ENCODE data around the gene TSPAN9.

Gene TSPAN9

DNA sequence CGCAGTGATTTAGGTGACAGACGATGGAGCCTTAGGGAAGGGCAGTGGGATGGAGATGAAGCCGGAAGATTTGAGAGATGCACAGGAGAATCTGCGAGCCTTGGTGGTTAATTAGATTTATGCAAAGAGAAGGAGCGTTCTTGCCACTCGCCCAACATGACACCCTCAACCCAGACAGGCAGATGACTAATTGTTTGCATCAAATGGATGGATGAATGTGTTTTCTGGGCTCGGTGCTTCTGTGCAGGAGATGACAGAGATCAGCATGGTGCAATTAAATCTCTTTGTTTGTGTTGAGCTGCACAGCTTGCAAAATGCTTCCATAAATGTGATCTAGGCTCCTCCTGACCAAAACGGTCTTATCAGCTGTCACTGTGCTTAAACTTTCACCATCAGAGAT, 211.5 kb downstream of the TSPAN9 start:
- FAIRE-seq, result no peak

DNA sequence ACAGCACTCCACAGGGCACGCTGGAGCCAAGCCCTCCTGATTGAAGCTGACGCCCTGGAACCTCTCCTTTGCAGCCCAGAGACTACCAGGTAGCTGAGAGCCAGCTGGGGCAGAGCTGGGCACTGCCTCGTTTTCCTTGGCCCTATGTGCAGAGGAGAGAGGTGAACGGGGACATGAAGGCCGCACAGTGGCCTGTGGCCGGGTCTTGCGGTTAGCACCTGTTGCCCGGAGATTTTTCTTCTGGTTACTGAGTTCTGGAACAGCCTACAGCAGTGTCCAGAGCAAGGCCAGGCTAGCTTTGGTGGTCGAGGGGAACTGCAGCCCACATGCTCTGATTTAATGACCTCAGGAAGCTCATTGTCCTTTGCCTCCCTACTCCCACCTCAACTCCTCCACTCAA, 212.5 kb downstream of the TSPAN9 start:
- no peak for FAIRE-seq
- no peak for DNase-seq (ENCODE audit: low spot score)

More for the DNA sequence above, 211.5 kb downstream of the TSPAN9 start:
- no peak for DNase-seq (ENCODE audit: low spot score)

DNA sequence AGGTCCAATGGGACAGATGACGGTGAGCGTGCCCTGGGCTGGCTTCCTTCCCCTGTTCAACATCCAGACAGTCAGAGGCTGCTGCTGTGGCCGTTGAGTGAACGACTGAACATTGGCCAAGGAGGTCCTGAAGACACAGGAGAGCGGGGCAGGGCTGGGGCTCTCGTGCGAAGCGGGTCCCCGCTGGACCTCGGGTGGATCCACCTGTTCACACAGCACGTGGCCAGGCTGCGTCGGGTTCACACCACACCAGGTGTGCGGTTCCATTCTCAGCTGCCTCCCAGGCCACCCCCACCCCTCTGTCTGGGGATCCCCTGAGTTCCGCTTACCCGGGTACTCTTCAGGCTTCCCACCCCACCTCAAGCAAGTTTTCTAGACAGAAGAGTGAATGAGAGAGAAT, 214.8 kb downstream of the TSPAN9 start:
- DNase-seq (ENCODE audit: low spot score), result no peak
- FAIRE-seq, result no peak

DNA sequence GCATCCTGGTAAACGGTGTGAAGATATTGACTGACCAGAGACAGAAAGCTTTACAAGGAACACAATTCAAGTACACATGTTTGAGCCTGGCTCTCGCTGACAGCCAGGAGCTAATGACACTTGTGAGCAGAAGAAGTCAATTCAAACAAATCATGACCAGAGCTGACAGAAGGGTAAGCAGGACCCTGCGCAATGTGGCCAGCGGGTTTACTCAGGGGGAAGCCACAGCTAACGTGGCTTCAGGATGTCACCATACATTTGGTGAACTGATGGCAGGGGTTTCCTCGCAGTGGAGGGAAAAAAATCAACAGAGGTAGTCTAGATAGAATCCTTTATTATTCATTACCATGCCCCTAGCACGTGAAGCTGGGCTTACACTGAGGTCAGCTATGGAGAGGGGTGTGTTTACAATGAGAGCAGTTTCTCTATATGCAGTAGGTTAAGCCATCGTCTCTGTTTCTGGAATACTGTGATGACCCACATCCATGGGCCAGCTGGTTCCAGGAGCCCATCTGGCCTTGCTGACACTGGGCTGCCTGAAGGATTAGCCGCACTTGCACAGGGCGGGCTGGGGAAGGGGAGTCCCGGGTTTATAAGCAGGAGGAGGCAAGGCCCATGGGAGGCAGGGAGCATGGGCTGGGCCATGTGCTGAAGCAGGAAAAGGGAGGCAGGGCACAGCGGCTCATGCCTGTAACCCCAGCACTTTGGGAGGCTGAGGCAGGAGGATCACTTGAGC, 215.7 kb downstream of the TSPAN9 start:
- FAIRE-seq (peak; percentile 27), DNase-seq (ENCODE audit: low spot score) (no peak)

DNA sequence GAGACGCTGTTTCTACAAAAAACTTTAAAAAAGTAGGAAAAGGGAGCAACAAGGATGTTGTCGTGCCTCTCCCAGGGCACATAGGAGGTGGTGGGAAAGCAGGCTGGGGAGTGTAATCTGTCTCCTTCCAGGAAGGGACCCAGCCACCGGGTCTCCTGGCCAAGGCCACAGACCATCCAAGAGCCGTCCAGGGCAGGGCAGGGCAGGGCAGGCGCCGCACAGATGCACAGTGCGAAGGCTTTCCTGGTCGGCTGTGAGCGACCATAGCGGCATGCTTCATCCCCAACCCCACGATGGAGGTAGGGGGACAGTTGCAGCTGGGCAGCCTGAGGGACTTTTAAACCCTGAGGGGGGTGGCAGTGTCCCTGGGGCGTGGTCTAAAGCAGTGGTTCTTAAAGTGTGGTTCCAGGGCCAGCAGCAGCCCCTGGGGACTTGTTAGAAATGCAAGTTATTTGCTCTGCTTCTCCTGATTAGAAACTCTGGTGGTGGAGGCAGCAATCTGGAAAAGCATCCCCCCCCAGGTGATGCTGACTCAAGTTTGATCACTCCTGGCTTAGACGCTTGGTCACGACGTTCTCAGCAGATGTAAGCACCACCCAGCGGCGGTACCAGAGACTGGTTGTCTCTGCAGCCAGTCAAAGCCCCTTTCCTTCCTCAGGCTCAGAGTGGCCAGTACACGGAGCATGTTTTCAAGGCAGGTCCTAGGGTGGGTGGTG, 216.4 kb downstream of the TSPAN9 start:
- DNase-seq (ENCODE audit: low spot score), result peak; percentile 53

DNA sequence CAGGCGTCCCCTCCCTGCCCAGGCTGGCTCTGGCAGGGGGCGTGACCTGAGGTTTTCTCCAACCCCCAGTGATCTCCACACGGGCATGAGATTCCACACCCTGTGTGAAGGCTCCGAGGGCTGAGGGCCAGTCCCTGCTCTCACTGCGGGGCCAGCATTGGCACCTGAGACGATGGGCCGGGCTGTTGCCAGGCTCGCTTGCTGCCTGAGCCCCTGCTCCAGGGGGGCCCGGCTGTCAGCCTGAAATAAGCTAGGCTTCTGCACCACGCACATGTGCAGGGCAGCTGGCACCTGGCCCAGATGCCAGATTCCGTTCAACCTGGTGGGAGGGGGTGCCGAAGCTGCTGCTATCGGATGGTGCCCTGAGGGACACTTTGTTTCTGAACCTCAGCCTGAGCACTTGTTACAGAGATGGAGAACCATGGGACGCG, 217.3 kb downstream of the TSPAN9 start:
- DNase-seq (ENCODE audit: low spot score), result no peak
- peak; percentile 13 for FAIRE-seq

More for the DNA sequence above, 216.4 kb downstream of the TSPAN9 start:
- peak; percentile 20 for FAIRE-seq

DNA sequence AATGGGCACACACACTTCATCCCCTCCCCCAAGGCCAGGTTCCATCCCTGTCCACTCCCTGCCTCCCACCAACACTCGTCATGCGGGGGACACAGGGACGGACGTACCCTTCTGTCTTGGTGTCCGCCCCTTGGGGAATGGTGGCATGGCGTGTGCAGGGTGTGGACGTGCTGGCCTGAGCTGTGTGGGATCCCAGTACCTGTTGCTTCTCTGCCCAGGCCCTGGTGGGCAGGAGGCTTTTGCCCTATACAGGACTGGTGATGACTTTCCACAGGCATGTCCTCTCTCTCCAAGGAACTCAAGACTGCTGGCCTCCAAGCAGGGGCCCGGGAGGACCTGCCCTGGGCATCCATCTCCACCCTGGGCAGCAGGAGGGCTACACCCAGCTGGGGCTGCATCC, 218.0 kb downstream of the TSPAN9 start:
- DNase-seq (ENCODE audit: low spot score) (no peak), FAIRE-seq (no peak)

DNA sequence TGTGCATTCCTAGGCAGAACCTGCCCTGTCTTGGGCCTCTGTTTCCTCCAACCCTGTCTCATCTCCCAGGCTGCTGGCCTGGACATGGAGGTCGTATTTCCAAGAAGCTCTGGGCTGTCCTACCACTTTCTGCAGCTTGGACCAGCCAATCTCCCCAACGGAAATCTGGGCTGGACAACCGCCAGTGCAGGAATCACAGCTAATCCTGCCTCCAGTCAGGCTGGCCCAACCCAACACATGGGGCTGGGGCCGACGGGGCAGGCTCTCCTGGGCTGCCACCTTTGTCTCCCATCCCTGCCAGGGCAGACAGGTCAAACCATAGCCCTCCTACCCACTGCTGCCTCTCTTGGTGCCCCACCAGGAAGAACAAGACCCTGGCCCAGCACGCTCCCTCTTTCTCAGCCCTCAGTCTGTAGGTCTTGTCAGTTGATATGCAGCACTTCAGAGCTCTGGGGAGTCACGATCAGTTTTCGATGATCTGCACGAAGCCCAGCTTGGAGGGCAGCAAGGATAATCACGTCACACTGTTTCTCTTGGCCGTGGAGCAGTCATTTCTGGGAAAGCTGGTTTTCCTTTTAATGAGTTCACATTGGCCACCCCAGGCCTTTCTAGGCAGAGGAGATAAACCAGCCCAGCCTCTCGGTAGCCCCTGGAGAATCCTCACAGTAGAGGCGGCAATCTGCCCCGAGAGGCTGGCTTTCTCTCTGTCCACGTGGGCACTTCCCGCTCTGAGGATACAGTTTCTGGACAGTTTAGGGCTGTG, 218.6 kb downstream of the TSPAN9 start:
- FAIRE-seq (no peak), DNase-seq (ENCODE audit: low spot score) (no peak)

DNA sequence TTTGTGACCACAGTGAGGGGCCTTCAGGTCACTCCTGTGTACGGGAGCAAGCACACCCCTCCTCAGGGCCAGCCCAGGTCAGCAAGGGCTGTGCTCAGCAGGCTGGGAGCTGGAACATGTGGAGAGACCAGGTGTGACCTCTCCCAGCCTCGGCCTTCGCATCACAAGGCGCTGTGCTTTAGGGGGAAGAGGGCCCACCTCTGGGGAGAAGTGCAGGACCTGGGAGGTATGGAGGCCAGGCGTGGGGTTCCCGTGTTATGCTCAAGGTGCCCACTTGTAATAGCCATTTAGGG, 219.2 kb downstream of the TSPAN9 start:
- DNase-seq (ENCODE audit: low spot score) (no peak), FAIRE-seq (no peak)

DNA sequence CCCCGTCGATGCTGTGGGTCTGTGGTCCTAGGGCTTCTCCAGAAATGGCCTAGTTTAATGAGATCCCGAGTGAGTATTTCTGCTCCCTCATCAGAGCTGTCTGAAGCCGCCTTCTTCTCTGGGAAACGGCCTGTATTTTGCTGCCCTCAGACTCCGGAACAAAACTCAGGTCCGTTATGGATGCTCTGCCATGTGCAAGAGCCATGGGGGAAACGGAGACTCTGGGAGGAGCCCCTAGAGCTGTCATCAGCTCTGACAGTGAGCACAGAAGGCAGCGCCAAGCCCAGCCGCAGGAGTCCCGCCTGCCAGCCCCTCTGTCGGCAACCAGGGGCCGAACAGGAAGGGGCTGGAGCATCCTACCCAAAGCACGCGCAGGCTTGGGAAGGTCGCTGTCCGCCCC, 221.4 kb downstream of the TSPAN9 start:
- DNase-seq (ENCODE audit: low spot score) (no peak), FAIRE-seq (no peak)

DNA sequence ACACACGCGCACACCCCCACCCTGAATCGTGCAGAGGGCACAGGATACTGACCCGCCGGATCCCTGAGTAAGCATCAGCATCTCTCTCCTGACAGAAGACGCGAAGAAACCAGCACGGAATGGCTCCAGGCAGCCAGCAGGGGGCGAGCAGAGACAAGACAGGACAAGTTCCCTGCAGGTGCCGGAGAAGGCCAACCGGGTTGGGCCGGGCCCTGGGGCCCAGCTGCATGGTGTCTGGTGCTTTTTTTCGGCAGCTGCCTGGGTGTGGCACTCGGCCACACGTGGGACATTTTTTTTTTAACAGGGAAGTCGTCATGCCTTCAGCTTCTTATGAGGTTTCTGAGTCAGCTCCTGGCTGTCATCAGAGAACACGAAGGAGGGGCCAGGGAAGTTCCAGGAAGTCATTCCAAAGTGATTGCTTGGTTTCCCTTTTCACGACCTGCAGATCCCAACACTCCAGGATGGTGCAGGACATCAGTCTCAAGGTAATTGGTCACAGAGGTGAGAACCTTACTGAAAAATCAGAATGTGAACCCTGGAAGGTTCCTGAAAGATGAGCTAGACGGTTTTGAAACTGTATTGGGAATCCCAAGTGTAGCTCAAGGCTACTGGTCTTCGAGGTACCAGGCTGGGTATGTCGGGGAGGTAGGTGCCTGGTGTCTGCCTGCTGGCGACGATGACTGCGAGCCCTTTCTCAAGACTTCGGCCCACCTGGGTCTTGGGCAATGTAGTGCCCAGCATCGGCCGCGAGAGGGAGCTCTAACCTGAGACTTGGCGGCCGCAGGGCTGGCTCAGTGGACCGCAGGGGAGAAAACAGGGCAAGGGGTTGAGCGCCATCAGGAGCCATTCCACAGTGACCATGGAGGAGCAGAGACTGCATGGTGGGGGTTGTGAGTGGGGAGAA, 223.0 kb downstream of the TSPAN9 start:
- peak; percentile 98 for FAIRE-seq
- peak; percentile 96 for DNase-seq (ENCODE audit: low spot score)

DNA sequence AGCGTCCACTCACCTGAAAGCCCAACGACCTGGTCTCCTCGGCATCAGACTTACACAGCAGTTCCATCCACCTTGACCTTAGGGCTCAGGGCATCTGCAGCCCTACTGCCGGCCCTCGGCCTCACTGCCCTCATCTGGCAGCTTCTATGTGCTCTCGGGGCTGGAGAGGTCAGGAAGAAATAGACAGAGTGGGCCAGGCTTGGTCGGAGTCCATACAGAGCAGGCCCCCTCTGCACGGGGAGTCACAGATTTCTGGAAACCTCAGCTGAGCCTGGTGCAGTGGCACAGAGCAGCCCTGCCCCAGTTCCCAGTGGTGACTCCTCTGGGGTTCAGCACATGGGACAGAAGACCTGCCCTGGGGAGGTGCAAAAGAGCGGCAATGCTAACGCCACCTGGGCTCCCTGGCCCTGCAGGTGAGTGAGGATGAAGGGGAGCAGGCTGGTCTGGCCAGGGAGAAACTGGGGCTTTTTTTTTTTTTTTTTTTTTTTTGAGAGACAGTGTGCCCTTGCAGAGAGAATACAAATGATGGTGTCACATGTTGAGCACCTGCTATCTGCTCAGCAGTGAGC, 223.7 kb downstream of the TSPAN9 start:
- FAIRE-seq (peak; percentile 70), DNase-seq (ENCODE audit: low spot score) (no peak)

DNA sequence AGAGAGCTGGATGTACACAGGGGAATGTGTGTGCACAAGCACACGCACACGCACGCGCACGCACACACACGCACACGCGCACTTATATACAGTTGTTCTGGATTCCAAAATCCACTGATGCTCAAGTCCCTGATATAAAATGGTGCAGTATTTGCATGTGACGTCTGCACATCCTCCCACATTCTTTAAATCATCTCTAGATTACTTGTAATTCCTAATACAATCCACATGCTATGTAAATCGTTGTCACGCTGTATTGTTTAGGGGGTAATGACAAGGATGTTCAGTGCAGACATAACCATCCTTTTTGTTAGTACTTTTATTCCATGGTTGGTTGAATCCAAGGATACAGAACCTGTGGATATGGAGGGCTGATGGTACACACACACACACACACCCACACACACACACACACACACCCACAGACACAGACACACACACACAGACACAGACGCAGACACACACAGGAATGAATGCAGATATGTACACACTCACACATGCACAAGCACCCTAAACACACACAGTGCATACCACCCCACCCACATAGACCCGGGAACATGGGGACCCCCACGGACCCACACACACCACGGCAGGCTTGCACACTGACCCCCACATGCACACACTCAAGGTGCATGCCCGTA, 225.3 kb downstream of the TSPAN9 start:
- DNase-seq (ENCODE audit: low spot score) (no peak), FAIRE-seq (no peak)

DNA sequence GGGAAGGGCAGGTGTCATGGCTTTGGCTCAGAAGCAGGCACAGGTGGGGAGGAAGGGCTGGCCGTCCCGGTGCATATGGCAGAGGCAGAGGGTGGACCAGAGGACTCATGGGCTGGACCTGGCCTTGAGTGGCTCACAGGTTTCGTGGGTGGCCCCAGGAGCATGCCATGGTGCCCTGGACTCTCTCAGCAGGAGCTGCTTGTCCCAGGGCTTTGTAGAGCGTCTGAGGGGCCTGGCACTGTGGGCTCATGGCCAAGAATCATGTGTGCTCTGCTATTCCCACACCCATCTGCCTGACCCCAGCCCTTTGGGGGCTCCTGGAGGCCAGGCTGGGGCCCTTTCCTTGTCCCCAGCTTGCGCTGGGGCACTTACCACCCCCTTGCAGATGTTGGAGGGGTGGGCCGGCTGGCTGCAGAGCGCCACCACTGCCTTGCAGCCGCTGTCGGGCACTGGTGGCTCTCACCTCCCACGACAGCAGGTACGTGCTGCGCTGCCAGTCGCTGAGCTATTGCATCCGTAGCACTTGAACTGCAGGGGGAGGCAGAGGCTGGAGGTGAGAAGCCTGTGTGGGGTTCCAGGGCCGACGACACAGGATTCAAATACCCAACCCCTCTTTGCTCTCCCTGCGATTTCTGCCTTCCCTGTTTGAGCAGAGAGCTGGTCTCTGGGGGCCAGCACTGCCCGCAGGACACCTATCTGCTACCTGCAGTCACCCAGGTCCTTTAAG, 226.4 kb downstream of the TSPAN9 start:
- DNase-seq (ENCODE audit: low spot score), result no peak
- FAIRE-seq, result no peak

DNA sequence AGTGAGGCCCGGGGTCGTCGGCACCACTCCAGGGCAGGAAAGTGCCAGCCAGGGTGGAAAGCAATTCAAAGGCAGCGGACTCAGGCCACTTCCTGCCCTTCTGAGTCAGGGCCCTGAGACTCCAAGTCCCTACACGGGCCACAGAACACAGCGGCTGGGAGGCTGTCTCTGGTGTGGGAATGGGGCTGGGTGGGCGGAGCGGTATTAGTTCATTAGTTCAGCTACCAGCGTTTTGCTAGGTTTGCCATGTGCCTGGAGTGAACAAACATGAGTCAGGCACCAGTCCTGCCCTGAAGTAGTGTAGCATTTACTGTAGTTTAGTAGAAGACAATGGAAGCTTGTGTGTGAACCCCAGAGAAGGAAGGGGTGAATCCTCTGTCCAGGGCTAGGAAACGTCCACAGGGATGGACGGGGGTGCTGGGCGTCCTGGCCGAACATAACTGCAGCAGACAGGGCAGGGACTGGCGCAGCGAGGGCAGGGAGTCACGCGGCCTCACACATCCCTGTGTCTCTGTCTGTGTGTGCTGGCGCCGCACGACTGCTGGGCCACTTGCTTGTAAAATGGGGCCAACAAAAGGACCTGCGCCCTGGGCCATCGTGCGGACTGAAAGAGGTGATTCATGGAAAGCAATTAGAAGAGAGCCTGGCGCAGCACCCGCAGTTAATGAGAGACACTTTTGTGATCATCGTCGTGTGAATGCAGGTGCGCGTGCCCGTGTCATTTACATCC, 227.4 kb downstream of the TSPAN9 start:
- peak; percentile 95 for FAIRE-seq
- DNase-seq (ENCODE audit: low spot score), result peak; percentile 91

DNA sequence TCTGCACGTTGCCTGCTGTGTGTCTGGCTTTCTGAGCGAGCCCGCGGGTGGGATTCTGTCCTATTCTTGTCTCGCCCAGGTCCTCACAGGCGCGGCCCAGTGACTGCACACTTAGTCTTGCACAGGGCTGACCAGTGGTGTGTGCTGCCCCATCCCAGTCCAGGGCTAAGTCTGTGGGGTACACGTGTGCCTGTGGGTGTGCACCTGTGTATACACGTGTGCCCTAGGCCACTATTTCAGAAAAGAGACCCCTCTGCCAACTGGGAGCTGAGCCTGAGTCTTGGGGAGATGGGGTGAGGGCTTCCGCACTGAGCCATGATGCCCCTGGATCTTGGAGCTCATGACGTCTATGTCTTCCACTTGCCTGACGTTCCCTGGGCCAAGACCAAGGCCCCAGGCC, 228.3 kb downstream of the TSPAN9 start:
- no peak for DNase-seq (ENCODE audit: low spot score)
- FAIRE-seq, result peak; percentile 87

DNA sequence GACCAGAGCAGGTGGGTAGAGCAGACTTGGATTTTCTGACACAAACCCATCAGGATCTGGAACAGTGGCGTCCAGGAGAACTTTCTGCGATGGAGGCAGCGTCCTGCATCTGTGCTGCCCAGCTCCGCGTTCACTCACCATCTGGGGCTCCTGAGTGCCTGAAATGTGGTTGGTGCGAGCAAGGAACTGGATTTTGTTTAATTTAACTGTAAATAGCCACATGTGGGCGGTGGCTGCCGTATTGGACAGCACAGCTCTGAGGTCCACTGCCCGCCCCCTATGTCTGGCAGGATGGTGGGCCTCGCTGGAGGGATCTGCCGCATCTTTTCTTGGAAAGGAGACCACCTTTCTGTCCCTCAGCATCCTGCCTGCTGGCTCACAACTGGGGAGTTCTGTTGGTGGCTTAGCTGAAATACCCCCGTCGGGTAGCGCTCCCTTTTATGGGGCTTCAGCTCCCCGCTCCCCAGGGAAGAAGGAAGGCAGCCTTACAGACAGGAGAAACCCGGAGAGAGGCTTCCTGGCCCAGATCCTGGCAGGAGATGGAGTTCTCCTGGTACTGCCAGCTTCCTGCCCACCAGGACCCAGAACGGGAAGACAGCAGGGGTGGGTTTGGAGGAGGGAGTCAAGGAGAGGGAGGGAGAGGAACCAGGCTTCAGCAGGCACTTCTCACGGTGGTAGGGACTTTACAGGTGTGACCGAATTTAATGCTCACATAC, 228.9 kb downstream of the TSPAN9 start:
- DNase-seq (ENCODE audit: low spot score) (no peak), FAIRE-seq (no peak)

DNA sequence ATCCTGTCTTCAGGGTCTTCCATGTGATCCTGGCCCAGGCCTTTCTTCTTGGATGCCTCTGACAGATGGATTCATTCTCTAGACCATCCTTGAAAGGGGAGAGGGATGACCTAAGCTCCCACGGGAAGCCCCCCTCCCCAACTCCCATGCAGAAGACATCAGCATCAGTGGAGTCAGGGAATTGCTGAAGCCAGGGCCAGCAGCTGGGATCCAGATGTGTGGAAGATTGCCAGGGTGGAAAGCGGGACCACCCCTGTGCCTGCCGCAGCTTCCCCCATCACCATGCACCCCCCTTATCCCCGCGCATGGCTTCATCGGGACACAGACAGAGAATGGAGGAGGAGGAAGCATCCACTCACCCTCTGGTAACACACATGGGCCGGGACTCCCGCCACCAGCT, 230.2 kb downstream of the TSPAN9 start:
- DNase-seq (ENCODE audit: low spot score) (no peak), FAIRE-seq (peak; percentile 83)
